HEK293T (cell line): ENCODE results near the gene RBM46.

Experiments
- CTCF ChIA-PET: fragments of 350-600 bp; formaldehyde crosslinking; extraction: SDS; loops from one replicate; lab custom pipeline; 2021; ENCODE audit warnings: antibody characterized with exemption, inconsistent platforms; lab: Yijun Ruan, JAX
- POLR2A ChIA-PET: fragments of 350-600 bp; formaldehyde crosslinking; extraction: SDS; loops from one replicate; lab custom pipeline; 2020; ENCODE audit warnings: antibody characterized with exemption, inconsistent platforms; lab: Yijun Ruan, JAX
- DNase-seq: peaks from one replicate; pipeline ENCODE4 v3.0.0; 2012; ENCODE audit warnings: mixed read lengths; ENCODE audit errors: extremely low spot score
- ARNT ChIP-seq: fragments of 450-650 bp; IDR thresholded peaks from 2 replicates; pipeline ENCODE4 v1.6.1; 2017; ENCODE audit warnings: mild to moderate bottlenecking
- BHLHE40 ChIP-seq: fragments of 450-650 bp; IDR thresholded peaks from 2 replicates; pipeline ENCODE4 v1.6.1; 2016; ENCODE audit warnings: mild to moderate bottlenecking, moderate library complexity, borderline replicate concordance
- CTBP1 ChIP-seq: fragments of 450-650 bp; IDR thresholded peaks from 2 replicates; pipeline ENCODE4 v1.6.1; 2016; ENCODE audit warnings: borderline replicate concordance
- ELF4 ChIP-seq: fragments of 450-650 bp; IDR thresholded peaks from 2 replicates; pipeline ENCODE4 v1.6.1; 2017; ENCODE audit warnings: antibody characterized with exemption
- FOXA1 ChIP-seq: fragments of 450-650 bp; IDR thresholded peaks from 2 replicates; pipeline ENCODE4 v1.6.1; 2016; ENCODE audit warnings: mild to moderate bottlenecking
- FOXK2 ChIP-seq: fragments of 450-650 bp; IDR thresholded peaks from 2 replicates; pipeline ENCODE4 v1.6.1; 2016; ENCODE audit warnings: mild to moderate bottlenecking
- FOXM1 ChIP-seq: fragments of 450-650 bp; IDR thresholded peaks from 2 replicates; pipeline ENCODE4 v1.6.1; 2017; ENCODE audit warnings: mild to moderate bottlenecking, borderline replicate concordance
- HDGF ChIP-seq: fragments of 450-650 bp; IDR thresholded peaks from 2 replicates; pipeline ENCODE4 v1.6.1; 2017; ENCODE audit warnings: antibody characterized with exemption, borderline replicate concordance
- L3MBTL2 ChIP-seq: fragments of 450-650 bp; conservative IDR thresholded peaks from 2 replicates; pipeline ENCODE4 v1.6.1; 2016; ENCODE audit warnings: mild to moderate bottlenecking
- LEF1 ChIP-seq: fragments of 450-650 bp; IDR thresholded peaks from 2 replicates; pipeline ENCODE4 v1.6.1; 2017; ENCODE audit warnings: mild to moderate bottlenecking, borderline replicate concordance
- NFRKB ChIP-seq: fragments of 450-650 bp; IDR thresholded peaks from 2 replicates; pipeline ENCODE4 v1.6.1; 2016; ENCODE audit warnings: mild to moderate bottlenecking, moderate library complexity
- PKNOX1 ChIP-seq: fragments of 450-650 bp; IDR thresholded peaks from 2 replicates; pipeline ENCODE4 v1.6.1; 2016
- SP1 ChIP-seq: fragments of 450-650 bp; IDR thresholded peaks from 2 replicates; pipeline ENCODE4 v1.6.1; 2017
- SUZ12 ChIP-seq: fragments of 450-650 bp; IDR thresholded peaks from 2 replicates; pipeline ENCODE4 v1.6.1; 2016; ENCODE audit warnings: mild to moderate bottlenecking
- TARDBP ChIP-seq: fragments of 450-650 bp; IDR thresholded peaks from 2 replicates; pipeline ENCODE4 v1.6.1; 2016
- ZNF384 ChIP-seq: fragments of 450-650 bp; IDR thresholded peaks from 2 replicates; pipeline ENCODE4 v1.6.1; 2016

The RBM46 gene

GRCh38 chr4:154818230-154818629, 37.2 kb downstream of the RBM46 start:
- ChIA-PET POLR2A (no interaction called here), CTCF (no interaction called here)
- DNase-seq: no peak
- no peak for TF ChIP-seq SP1
- no peak for TF ChIP-seq SUZ12
- TF ChIP-seq PKNOX1: no peak
- no peak for TF ChIP-seq CTBP1
- no peak for TF ChIP-seq L3MBTL2
- TF ChIP-seq ELF4: no peak
- TF ChIP-seq HDGF: no peak
- TF ChIP-seq BHLHE40: no peak
- TF ChIP-seq FOXA1: no peak
- TF ChIP-seq FOXM1: no peak
- no peak for TF ChIP-seq ZNF384
- TF ChIP-seq TARDBP: no peak
- TF ChIP-seq ARNT: no peak

- DNase-seq: no peak
- TF ChIP-seq PKNOX1 (no peak), L3MBTL2 (no peak), FOXA1 (no peak), SP1 (no peak), ARNT (no peak), FOXK2 (no peak), BHLHE40 (no peak), HDGF (no peak), TARDBP (no peak), CTBP1 (no peak), FOXM1 (no peak), NFRKB (no peak), LEF1 (no peak), ELF4 (no peak), ZNF384 (no peak), SUZ12 (no peak)
- ChIA-PET POLR2A (no interaction called here), CTCF (interaction anchor here (1.5 kb wide), 1 partner anchor 21 kb away, joined by 3 read pairs; no protein-coding TSS in a partner anchor)
Observed at GRCh38 chr4:154822775-154823174, 41.7 kb downstream of the RBM46 start.

DNA sequence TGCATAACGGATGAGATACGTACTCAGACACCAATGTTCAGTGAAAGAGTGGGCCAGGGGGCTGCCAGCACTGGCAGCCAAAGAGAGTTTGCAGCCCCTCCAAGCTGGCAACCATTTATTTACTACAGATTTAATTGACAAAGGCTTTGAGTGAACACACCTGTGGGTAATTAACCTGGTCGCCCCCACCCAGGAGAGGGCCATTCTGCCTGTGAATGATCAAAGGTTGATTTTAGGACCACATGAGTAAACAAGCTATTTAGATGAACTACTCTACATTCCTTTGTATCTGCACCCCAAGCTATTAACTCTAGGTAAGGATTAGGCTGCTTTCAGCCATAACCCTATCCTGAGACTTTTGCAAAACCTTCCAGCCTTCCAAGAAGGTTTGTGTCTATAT, 55.0 kb downstream of the RBM46 start:
- ChIA-PET CTCF (no interaction called here), POLR2A (no interaction called here)
- no peak for TF ChIP-seq LEF1
- no peak for TF ChIP-seq FOXA1
- no peak for TF ChIP-seq FOXK2
- no peak for TF ChIP-seq SP1
- TF ChIP-seq BHLHE40: no peak
- no peak for TF ChIP-seq NFRKB
- TF ChIP-seq TARDBP: no peak
- no peak for TF ChIP-seq FOXM1
- TF ChIP-seq ZNF384: no peak
- no peak for TF ChIP-seq SUZ12
- TF ChIP-seq PKNOX1: no peak
- TF ChIP-seq ELF4: no peak
- TF ChIP-seq L3MBTL2: no peak
- DNase-seq: no peak

DNA sequence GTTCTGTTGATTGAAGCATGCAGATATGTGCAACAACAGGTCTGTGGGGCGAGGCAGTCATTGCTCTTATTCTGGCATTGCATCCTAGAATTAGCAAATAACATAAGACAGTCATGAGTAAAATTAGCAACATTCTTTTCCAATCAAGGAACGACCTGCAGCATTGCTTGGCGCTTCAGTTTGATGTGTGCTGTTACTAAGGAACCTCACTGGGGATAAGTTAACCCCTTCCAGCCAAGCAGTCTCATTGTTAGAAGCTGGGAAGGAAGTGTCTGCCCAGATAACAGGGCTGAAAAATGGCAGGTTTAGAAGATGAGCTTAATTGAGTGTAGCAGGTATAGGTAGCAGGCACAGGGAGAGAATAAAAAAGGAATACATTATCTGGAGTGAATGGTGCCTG, 55.4 kb downstream of the RBM46 start:
- TF ChIP-seq CTBP1: no peak
- no peak for TF ChIP-seq NFRKB
- no peak for TF ChIP-seq LEF1
- TF ChIP-seq PKNOX1: no peak
- TF ChIP-seq L3MBTL2: no peak
- TF ChIP-seq ELF4: no peak
- TF ChIP-seq HDGF: no peak
- no peak for TF ChIP-seq FOXM1
- TF ChIP-seq BHLHE40: no peak
- TF ChIP-seq FOXA1: no peak
- TF ChIP-seq TARDBP: no peak
- no peak for TF ChIP-seq ZNF384
- no peak for TF ChIP-seq SUZ12
- no peak for TF ChIP-seq SP1
- no peak for TF ChIP-seq ARNT
- no peak for TF ChIP-seq FOXK2
- ChIA-PET POLR2A (no interaction called here), CTCF (no interaction called here)
- no peak for DNase-seq

DNA sequence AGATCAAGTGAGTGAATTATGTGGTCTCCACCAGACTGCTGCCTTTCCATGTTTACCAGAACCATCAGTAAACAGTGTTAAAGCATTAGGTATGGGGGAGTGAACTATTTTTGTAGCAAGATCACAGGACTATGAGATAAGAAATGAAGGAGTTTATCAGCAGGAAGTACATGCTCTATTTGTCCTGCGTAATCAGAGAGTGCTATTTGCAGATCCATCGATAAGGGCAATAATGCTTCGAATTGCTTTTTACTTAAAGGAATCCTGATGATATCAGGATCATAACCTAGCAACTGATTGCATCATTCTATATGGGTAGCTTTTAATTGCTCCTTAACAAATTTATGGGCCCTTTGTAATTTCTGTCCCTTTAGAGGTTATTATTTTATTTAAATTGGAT, 57.1 kb downstream of the RBM46 start:
- POLR2A ChIA-PET: no interaction called here
- CTCF ChIA-PET: no interaction called here

DNA sequence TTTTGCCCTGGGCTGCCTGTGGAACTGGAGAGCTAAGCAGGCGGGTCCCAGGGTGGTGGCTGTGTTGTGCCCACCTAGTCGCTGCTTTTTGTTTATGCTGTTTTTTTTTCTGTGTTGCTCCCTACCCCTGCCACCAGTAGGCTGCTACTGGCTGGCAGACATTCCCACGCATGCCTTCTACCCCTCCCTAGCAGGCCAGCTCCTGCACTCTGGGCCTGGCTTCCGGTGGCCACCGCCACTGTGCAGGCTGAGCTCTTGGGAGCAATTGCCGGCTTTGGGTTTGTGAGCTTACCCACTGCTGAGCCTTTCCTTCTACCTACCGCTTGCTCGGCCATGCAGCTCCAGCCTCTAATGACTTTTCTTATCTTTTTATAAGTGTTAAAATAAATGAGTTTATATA, 57.6 kb downstream of the RBM46 start:
- ChIA-PET POLR2A (no interaction called here), CTCF (no interaction called here)
- TF ChIP-seq SUZ12: no peak
- no peak for TF ChIP-seq CTBP1
- no peak for TF ChIP-seq NFRKB
- no peak for TF ChIP-seq FOXK2
- TF ChIP-seq TARDBP: no peak
- no peak for TF ChIP-seq FOXA1
- TF ChIP-seq LEF1: no peak
- no peak for TF ChIP-seq PKNOX1
- TF ChIP-seq SP1: no peak
- no peak for TF ChIP-seq HDGF
- no peak for TF ChIP-seq FOXM1
- TF ChIP-seq ELF4: no peak
- TF ChIP-seq ARNT: no peak
- DNase-seq: no peak

More for the DNA sequence above, 57.1 kb downstream of the RBM46 start:
- no peak for DNase-seq
- no peak for TF ChIP-seq FOXA1
- no peak for TF ChIP-seq FOXK2
- TF ChIP-seq SP1: no peak
- no peak for TF ChIP-seq NFRKB
